DMS153 treated with DMSO at 0.1 percent for 48 hours (cell line): ENCODE measurements around the gene AFF2.

Experiments used
- DNase-seq: peaks from one replicate; lab custom pipeline; 2025; ENCODE audit not compliant: unreplicated experiment; lab: John Stamatoyannopoulos, UW

The AFF2 gene

DNA sequence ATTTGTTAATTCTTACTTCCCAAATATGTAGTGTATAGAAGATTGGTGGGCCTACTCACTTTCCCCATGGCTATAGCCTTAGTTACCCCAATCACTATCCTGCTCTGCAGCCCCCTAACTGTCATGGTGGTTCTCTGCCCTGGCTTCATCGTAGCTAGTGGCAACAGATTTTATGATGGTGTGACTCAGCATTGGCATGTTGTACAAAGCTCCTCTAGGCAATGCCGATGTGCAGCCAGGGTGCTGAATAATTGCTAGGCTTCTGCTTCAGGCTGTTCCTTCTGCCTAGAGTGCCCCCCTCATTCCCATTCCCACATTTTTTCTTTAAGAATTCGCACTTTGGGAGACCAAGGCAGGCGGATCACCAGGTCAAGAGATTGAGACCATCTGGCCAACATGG is 35.2 kb downstream of the AFF2 start:
- DNase-seq = no peak

- no peak for DNase-seq
Observed at GRCh38 chrX:148536961-148537360, 36.5 kb downstream of the AFF2 start.

DNA sequence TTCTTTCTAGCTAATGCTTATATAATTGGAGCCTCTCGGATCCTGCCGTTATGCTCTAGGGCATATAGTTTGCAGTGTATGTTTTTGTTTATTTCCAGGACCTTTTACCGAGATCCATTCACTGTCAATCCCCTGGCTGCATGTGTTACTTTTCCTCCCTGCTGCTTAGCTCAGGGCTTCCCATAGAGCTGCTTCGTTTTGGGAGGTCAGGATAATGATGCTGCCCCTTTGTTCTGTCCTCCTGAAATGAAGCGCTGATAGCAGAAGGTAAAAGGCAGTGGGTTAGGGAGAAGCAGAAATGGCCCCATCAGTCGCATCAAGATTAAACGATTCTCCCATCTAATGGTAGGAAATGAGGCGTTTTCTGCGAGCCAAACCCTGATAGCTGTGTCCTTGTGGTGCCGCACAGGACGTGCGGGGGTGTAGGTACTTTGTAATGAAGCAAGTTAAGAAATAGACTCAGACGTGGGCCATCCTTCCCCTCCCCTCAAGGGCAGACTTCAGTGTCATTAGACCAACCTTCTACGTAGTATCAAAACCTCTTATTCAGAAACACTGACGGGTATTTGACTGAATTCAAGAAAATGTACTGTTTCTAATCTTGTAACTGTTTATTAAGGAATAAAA is 37.3 kb downstream of the AFF2 start:
- DNase-seq = no peak

GRCh38 chrX:148538582-148538981 is 38.2 kb downstream of the AFF2 start:
- no peak for DNase-seq

DNA sequence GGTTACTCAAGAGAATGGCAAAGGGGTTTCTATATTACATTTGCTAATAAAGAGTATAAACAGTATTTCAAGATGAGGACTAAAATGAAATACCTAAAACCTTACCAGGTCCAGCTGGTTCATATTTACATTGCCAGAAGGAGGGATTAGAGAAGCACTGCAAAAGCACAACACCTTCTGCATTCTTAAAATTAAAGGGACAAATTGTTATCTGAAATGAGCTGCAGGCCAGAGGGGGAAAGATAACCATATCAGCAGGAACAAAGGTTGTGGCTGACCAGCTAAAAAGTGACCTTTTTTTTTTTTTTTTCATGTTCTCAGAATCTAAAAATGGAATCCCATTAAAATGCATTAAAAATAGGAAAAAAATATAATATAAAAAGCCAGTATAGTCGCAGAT is 39.7 kb downstream of the AFF2 start:
- DNase-seq = no peak

GRCh38 chrX:148540671-148541583 is 40.5 kb downstream of the AFF2 start:
- DNase-seq = no peak

GRCh38 chrX:148541584-148541940 is 41.1 kb downstream of the AFF2 start:
- DNase-seq = no peak

DNA sequence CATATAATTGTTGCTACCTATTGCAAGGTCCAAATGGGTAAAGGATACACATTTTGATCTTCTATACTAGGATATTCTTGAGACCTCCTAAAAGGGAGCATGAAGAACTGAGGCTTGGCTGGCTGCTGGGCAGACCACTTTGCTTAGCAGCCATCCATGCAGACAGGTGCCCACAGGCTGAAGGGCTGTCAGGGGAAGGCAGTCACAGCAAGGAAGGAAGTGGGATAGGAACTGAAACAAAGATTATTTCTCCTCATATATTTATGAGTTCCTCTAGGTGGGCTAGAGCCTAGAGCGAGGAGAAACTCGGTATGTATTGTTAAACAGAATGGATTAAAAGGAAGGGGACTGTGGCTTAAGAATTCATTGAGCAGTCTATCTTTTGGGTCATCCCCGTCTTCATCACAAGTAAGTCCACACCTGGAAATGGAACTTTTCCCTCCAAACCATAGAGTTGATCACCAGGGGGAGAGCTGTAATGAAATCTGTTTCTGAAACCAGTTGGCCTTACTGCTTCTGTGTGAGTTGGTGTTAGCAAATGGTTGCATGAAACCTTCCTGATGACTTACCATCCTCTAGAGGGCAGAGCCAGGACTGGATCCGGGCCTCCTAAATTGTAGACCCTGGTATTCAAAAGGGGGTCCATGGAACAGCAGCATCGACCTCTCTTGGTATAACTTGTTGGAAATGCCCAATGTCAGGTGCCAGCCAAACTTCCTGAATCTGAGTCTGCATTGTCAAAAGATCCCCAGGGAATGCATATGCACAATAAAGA is 42.3 kb downstream of the AFF2 start:
- DNase-seq = no peak

GRCh38 chrX:148552775-148553174 is 52.4 kb downstream of the AFF2 start:
- DNase-seq = no peak

DNA sequence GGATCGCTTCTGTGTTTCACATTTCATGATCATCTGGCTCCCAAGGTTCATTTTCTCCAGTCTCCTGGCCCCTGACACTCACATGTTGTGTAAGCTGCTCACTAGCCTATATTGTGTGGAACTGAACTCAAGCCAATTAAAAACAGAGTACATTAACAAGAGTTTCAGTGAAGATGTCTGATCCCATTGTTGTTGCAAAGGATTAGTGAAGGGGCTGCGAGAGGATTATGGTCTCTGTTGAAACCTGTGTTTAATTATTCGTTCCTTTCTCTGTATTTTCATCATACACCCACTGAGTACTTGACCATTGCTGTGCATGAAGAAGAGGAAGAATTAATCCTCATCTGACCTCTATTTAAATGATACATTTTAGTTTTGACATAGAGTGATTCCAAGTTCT is 54.7 kb downstream of the AFF2 start:
- DNase-seq = no peak

DNA sequence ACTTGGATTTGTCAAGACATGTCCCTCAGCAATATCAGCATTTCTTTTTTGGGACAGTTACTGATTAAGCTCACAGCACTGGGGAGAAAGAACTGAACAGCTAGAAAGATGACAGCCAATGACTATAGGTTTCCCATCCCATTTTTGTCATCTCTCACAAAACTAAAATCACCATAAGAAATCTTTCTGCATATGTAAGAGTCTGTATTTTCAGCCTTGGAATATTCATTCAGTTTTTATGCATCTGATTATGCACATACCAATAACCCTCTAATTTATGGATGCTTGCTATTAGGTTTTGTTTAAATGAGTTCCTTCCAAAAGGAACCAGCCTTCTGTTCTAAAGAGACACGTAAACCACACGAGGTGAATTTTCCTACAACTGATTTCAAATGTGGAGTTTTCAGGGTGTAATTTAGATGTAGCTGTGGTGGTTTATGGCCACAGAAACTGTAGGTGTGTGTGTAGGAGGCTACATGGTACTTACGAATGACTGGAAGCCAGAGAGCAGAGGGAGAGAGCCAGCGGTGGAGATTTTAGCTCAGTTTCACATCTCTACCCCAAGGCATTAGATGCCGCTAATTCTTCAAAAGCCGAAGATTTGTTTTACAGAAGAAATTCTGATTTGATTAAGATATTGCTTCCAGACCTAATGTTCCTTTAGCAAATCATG is 55.3 kb downstream of the AFF2 start:
- DNase-seq = no peak

DNA sequence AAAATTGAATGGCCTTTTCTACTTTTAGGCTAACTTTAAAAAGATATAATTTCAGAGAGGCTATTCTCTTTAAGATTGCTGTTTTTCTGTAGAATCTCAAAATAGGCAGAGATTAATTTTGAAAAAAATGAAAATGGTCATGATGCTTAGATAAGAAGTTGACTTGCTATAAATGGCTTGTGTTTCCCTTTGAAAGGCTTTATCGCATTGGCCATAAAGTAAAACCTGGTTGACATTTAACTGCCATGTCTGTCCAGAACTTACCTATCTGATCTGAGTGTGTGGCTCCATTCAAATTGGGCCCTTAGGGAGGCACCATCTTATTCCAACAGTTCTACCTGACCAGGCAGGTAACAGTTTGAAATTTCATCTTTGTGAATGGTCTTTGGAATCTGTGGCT is 56.1 kb downstream of the AFF2 start:
- no peak for DNase-seq

DNA sequence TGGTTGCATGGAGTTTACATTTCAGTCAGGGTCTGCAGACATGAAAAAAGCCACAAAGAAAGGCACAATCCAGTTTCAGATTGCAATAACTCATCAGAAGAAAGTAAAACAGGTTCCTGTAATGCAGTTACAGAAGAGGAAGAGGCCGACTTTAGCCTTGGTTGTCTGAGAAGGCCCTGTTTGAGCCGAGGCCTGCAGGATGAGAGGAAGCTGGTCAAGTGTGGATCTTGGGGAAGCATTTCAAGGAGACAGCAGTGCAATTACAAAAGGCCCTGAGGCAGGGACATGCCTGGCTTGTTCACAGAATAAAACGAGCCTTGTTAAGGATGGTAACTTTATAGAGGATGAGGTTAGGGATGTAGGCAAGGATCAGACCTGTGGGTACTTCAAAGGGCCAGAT is 62.4 kb downstream of the AFF2 start:
- no peak for DNase-seq

GRCh38 chrX:148567229-148567628 is 66.8 kb downstream of the AFF2 start:
- no peak for DNase-seq

GRCh38 chrX:148567779-148568178 is 67.4 kb downstream of the AFF2 start:
- no peak for DNase-seq

DNA sequence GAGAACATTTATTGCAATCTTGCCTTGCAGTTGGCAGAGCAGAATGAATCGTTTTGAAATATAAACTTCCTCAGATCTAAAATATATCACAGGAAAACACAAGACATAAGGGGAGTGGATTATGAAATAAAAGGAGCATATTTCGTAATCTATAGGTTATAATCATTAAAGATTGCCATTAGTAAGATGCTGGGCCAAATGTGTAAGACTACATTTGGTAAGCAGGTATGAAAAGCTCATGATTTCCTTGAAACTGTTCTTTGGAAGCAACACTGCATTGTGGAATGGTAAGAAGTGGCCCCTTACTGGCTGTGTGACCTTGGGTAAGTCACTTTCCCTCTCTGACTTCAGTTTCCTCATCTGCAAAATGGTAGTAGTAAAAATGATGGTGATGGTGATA is 68.3 kb downstream of the AFF2 start:
- DNase-seq = no peak

DNA sequence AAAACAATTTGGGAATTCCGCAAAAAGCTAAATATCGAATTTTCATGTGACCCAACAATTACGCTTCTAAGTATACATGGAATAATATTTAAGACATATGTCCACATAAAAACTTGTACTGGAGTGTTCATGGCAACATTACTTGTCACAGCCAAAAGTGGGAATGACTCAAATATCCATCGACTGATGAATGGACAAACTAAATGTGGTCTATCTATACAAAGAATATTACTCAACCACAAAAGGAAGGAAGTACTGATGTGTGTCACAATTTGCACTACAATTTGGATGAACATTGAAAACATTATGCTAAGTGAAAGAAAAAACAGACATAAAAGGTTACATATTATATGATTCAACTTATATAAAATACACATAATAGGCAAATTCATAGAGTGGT is 71.9 kb downstream of the AFF2 start:
- DNase-seq = no peak

DNA sequence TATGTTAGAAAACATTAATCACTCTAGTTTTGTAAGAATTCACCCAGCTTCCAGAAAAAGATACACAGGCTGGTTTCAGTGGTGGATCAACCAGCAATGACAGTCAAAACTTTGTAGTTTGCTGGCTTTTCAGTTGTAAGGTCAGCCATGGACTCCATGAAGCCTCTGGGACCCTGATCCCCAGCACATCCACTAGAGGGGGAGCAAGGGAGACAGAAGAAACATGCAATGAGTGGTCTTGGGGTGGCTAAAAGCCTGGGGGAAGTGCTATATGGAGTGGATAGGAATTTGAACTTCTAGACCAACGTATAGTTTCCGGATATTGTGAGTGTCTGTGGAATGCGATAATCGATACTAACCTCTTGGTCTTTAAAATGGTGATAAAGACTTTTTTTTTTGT is 72.7 kb downstream of the AFF2 start:
- DNase-seq = no peak

GRCh38 chrX:148574237-148574973 is 74.0 kb downstream of the AFF2 start:
- DNase-seq = no peak

DNA sequence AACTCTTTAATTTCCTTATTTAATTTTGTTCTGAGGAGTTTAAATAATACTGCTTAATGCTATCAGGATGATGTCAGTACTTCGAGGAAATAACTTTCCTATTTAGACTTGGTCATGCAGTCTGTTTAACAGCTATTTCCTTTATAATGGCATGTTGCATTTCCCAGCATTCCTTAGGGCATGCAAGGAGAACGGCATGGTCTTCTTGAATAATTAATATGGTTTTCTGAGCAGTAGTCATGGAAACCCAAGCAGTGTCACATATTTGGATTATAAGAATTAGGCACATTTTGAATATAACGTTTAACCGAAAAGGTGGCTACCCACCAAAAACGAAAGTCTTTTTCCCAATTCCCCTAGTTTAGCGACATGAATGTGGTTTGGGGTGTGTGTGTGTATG is 76.0 kb downstream of the AFF2 start:
- no peak for DNase-seq

GRCh38 chrX:148577741-148578140 is 77.3 kb downstream of the AFF2 start:
- DNase-seq = no peak
